Measurements from ENCODE around the gene NT5DC3. TPM values are rescaled to one million over a fixed set of nuclear protein-coding genes. Genes with fewer than 3 reads are reported as not detected.

The NT5DC3 gene
- total and polyA plus RNA-seq, 5 donors, result 0.93 to 3.6 (median 2.0) TPM

- Histone ChIP-seq H3K27me3 (ENCODE audit: control insufficient read depth, insufficient read depth) (no peaks in the 10 kb centered on the region), H3K9me3 (ENCODE audit: control insufficient read depth, low read length) (no peaks in the 10 kb centered on the region), H3K4me1 (ENCODE audit: control insufficient read depth, insufficient read depth, low read length) (no peaks in the 10 kb centered on the region), H3K27ac (ENCODE audit: low read length) (no peak overlapping the region), H3K4me3 (ENCODE audit: low read length) (no peak overlapping the region)
- ATAC-seq, result no peak
- 80% methylated on average over 7 of the region's 7 CpGs for WGBS
- DNase-seq, result no peak
- intact Hi-C loops (cut with DNase I), result no loop called here
Observed at GRCh38 chr12:103779410-103780092, 61.5 kb downstream of the NT5DC3 start.

DNA sequence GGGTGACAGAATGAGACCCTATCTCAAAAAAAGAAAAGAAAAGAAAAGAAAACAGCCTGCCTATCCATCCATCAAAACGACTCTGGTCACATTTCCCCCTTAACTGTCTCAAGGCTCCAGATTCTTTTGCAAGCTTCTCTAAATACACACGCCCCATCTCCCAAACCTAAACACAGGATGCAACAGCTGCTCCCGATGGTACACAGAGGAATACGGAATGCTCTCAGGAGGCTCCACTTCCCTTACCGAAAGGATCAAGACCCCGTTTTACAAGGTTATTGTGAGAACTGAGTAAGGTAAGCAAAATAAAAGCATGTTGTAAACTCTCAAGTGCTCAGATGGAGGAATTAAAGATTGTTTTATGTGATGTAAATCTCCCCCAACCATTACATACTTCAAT is 62.3 kb downstream of the NT5DC3 start:
- H3K4me3 ChIP-seq (ENCODE audit: low read length), result no peak overlapping the region
- 76% methylated on average over 6 of the region's 6 CpGs for WGBS

DNA sequence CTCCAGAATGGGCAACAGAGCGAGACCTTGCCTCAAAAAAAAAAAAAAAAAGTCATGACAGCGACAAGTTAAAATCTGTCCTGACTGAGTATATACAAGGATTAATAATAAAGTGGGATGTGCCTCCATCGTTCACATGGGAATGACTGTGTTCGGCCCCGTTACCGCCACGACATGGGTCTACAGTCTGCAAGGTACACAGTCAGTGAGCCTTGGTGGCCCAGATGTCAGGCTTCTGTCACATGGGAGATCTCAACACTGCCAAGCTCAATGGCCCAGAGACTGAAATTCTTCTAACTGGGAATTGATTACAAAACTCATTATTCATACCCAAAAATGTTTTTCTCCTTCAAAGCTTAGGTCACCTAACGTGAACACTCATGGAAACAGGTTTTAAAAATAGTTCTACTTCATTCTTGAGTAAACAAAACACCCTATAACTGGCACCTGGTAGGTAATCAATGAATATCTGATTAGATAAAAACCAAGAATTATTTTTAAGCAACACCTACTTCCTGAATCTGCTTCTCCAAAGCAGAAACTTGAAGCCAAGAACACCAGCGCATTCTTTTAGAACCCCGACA is 66.0 kb downstream of the NT5DC3 start:
- no peaks in the 10 kb centered on the region for H3K27me3 ChIP-seq (ENCODE audit: control insufficient read depth, insufficient read depth)
- H3K27ac ChIP-seq (ENCODE audit: low read length), result no peak overlapping the region
- no peak for ATAC-seq
- intact Hi-C loops (cut with DNase I), result no loop called here
- H3K9me3 ChIP-seq (ENCODE audit: control insufficient read depth, low read length), result no peaks in the 10 kb centered on the region
- DNase-seq, result no peak
- no peak overlapping the region for H3K4me3 ChIP-seq (ENCODE audit: low read length)
- H3K4me1 ChIP-seq (ENCODE audit: control insufficient read depth, insufficient read depth, low read length), result no peaks in the 10 kb centered on the region
- WGBS, result 87% methylated on average over 10 of the region's 10 CpGs

More for the DNA sequence above, 62.3 kb downstream of the NT5DC3 start:
- no peaks in the 10 kb centered on the region for H3K4me1 ChIP-seq (ENCODE audit: control insufficient read depth, insufficient read depth, low read length)
- no peaks in the 10 kb centered on the region for H3K27me3 ChIP-seq (ENCODE audit: control insufficient read depth, insufficient read depth)
- ATAC-seq, result no peak
- no peak for DNase-seq
- intact Hi-C loops (cut with DNase I), result no loop called here
- H3K9me3 ChIP-seq (ENCODE audit: control insufficient read depth, low read length), result no peaks in the 10 kb centered on the region
- H3K27ac ChIP-seq (ENCODE audit: low read length), result no peak overlapping the region

GRCh38 chr12:103773109-103773910 is 67.7 kb downstream of the NT5DC3 start:
- intact Hi-C loops (cut with DNase I), result no loop called here

GRCh38 chr12:103772367-103773108 is 68.5 kb downstream of the NT5DC3 start:
- no peak overlapping the region for H3K4me3 ChIP-seq (ENCODE audit: low read length)
- H3K4me1 ChIP-seq (ENCODE audit: control insufficient read depth, insufficient read depth, low read length), result no peaks in the 10 kb centered on the region
- no peak overlapping the region for H3K27ac ChIP-seq (ENCODE audit: low read length)
- no peaks in the 10 kb centered on the region for H3K9me3 ChIP-seq (ENCODE audit: control insufficient read depth, low read length)
- 78% methylated on average over 7 of the region's 7 CpGs for WGBS
- DNase-seq (no peak), ATAC-seq (peak in 1 of 2 donors; percentile 23)
- intact Hi-C loops (cut with DNase I), result no loop called here
- H3K27me3 ChIP-seq (ENCODE audit: control insufficient read depth, insufficient read depth), result no peaks in the 10 kb centered on the region

More at GRCh38 chr12:103773109-103773910, 67.7 kb downstream of the NT5DC3 start:
- Histone ChIP-seq H3K27me3 (ENCODE audit: control insufficient read depth, insufficient read depth) (no peaks in the 10 kb centered on the region), H3K27ac (ENCODE audit: low read length) (no peak overlapping the region), H3K9me3 (ENCODE audit: control insufficient read depth, low read length) (no peaks in the 10 kb centered on the region), H3K4me1 (ENCODE audit: control insufficient read depth, insufficient read depth, low read length) (no peaks in the 10 kb centered on the region), H3K4me3 (ENCODE audit: low read length) (no peak overlapping the region)
- 54% methylated on average over 4 of the region's 4 CpGs for WGBS
- DNase-seq (no peak), ATAC-seq (peak in 1 of 2 donors; percentile 49)

DNA sequence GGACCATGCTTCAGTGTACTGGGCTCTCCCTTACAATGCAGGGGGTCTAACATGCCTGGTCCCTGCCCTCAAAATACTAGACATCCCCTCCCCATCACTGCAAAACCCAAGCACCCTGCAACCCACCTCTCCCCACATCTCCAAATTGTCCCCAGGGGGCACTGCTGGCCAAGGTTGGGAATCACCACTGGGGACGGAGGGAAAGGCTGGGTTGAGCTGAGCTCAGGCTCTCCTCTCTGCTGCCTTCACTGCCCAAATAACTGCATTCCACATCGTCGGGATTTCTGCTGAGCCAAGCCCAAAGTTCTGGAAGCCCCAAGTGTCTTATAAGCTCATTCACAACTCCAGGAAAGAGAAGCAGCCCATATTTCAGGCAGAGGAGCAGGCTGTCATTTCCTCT is 69.6 kb downstream of the NT5DC3 start:
- peak; percentile 55 to 79 for ATAC-seq
- 42% methylated on average over 3 of the region's 3 CpGs for WGBS

DNA sequence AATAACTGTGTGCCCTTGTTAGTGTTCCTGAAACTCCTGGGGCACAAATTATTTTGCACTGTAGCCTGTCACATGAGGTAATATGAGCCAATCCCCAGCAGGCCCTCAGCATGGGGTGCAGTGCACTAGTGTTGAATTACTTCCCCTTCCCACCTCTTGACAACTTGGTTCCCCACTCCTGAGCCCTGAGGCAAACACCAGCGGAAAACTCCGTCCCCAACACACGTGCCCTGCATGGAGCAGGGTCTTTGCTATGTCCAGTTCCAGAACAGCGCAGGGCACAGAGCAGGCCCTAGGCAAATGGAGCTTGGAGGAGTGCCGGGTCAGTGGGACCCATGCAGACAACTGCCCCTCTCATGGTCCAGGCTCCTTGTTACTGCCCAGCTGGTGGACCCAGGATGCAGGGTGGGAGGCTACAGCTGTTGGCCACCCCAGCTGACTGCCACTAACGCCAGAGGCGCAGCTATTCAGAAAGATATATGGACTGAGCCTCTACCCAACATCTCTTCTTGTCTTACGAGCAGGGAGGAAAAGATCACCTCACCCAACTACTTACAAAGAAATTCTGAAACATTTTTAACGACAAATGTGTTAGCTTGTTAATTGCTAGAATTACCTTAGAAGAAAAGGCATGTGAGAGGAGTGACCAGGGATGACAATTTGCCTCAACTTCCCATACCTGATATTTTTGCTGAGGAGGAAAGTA is 71.6 kb downstream of the NT5DC3 start:
- H3K4me3 ChIP-seq (ENCODE audit: low read length), result no peak overlapping the region
- 93% methylated on average over 9 of the region's 9 CpGs for WGBS
- H3K27ac ChIP-seq (ENCODE audit: low read length), result no peak overlapping the region
- DNase-seq (no peak), ATAC-seq (no peak)
- no peaks in the 10 kb centered on the region for H3K9me3 ChIP-seq (ENCODE audit: control insufficient read depth, low read length)
- intact Hi-C loops (cut with DNase I), result no loop called here
- H3K4me1 ChIP-seq (ENCODE audit: control insufficient read depth, insufficient read depth, low read length), result no peaks in the 10 kb centered on the region
- no peaks in the 10 kb centered on the region for H3K27me3 ChIP-seq (ENCODE audit: control insufficient read depth, insufficient read depth)

More for the DNA sequence above, 69.6 kb downstream of the NT5DC3 start:
- H3K9me3 ChIP-seq (ENCODE audit: control insufficient read depth, low read length), result no peaks in the 10 kb centered on the region
- intact Hi-C loops (cut with DNase I), result no loop called here
- DNase-seq, result peak in 2 of 3 donors; percentile 18 to 56
- H3K4me3 ChIP-seq (ENCODE audit: low read length), result no peak overlapping the region
- H3K27ac ChIP-seq (ENCODE audit: low read length), result no peak overlapping the region
- H3K27me3 ChIP-seq (ENCODE audit: control insufficient read depth, insufficient read depth), result no peaks in the 10 kb centered on the region
- no peaks in the 10 kb centered on the region for H3K4me1 ChIP-seq (ENCODE audit: control insufficient read depth, insufficient read depth, low read length)

DNA sequence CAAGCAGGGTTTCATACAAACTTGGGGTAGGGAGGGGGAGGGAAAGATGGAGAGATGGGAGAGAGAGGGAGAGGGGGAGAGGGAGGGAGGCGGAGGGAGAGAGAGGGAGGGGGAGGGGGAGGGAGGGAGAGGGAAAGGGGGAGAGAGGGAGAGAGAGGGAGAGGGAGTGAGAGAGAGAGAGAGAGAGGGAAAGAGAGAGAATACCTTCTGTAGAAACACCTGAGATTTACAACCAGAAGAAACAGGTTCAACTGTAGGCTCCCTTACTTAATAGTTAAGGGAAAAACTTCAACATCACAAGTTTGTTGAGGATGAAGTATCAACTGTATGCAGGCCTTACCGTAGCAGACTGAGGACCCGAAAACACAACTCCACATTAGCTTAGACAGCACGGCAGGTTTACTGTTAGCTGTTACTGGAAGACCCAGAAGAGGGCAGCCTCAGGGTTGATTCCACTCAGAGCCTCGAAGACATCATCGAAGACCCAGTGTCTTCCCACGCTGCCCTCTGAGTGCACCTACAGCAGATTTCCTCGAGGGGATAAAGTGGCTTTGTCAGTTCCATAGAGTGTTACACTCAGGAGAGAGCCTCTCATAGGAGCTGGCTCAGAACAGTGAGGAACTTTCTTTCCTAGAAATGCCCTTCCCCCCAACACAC is 72.4 kb downstream of the NT5DC3 start:
- 75% methylated on average over 7 of the region's 8 CpGs for whole genome bisulfite sequencing
- no peaks in the 10 kb centered on the region for H3K27me3 ChIP-seq (ENCODE audit: control insufficient read depth, insufficient read depth)
- H3K4me1 ChIP-seq (ENCODE audit: control insufficient read depth, insufficient read depth, low read length), result no peaks in the 10 kb centered on the region
- DNase-seq (no peak), ATAC-seq (no peak)
- no peaks in the 10 kb centered on the region for H3K9me3 ChIP-seq (ENCODE audit: control insufficient read depth, low read length)
- no peak overlapping the region for H3K4me3 ChIP-seq (ENCODE audit: low read length)
- intact Hi-C loops (cut with DNase I), result no loop called here
- H3K27ac ChIP-seq (ENCODE audit: low read length), result no peak overlapping the region

DNA sequence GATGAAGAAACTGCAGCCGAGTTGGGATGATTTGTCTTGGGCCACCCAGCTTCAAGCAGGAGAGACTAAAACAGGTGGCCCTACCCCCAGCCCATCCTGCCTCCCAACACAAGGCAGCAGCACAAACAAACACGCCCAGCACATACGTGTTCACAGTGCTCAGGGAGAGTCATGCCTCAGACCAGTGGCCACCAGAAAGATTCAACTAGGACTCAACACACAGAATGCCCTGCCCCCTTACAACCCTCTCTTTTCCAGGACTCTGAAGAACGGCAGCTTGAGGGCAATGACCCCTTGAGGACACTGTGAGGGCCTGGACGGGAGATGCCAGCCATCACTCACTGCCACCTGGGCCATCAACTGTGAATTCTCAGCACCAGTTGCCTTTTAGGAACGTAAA is 75.0 kb downstream of the NT5DC3 start:
- DNase-seq (no peak), ATAC-seq (no peak)
- no peaks in the 10 kb centered on the region for H3K4me1 ChIP-seq (ENCODE audit: control insufficient read depth, insufficient read depth, low read length)
- H3K27ac ChIP-seq (ENCODE audit: low read length), result no peak overlapping the region
- no peaks in the 10 kb centered on the region for H3K9me3 ChIP-seq (ENCODE audit: control insufficient read depth, low read length)
- intact Hi-C loops (cut with DNase I), result no loop called here
- no peaks in the 10 kb centered on the region for H3K27me3 ChIP-seq (ENCODE audit: control insufficient read depth, insufficient read depth)
- no peak overlapping the region for H3K4me3 ChIP-seq (ENCODE audit: low read length)
- 83% methylated on average over 6 of the region's 6 CpGs for WGBS

- no peak for ATAC-seq
- WGBS, result 89% methylated on average over 5 of the region's 5 CpGs
- no peak for DNase-seq
- Histone ChIP-seq H3K4me3 (ENCODE audit: low read length) (no peak overlapping the region), H3K4me1 (ENCODE audit: control insufficient read depth, insufficient read depth, low read length) (no peaks in the 10 kb centered on the region), H3K9me3 (ENCODE audit: control insufficient read depth, low read length) (no peaks in the 10 kb centered on the region), H3K27ac (ENCODE audit: low read length) (no peak overlapping the region), H3K27me3 (ENCODE audit: control insufficient read depth, insufficient read depth) (no peaks in the 10 kb centered on the region)
- intact Hi-C loops (cut with DNase I), result no loop called here
Observed at GRCh38 chr12:103765322-103765721, 75.7 kb downstream of the NT5DC3 start.

Data from right cardiac atrium (tissue), 5 donors.